Activated CD4-positive, alpha-beta T cell treated with anti-CD3 and anti-CD28 coated beads for 36 hours (primary cell): ENCODE measurements around the gene ZFP36L1. TPM values are rescaled to one million over a fixed set of nuclear protein-coding genes. Genes with fewer than 3 reads are reported as not detected.
A peak's percentile ranks its signal among the peaks of the same experiment; 100 is the strongest.

Experiments used
- ATAC-seq: fragments of 200-7000 bp; cut with Tn5 transposase; one replicate; pipeline ENCODE4 v1.10.0; 2021; ENCODE audit warnings: mild to moderate bottlenecking, moderate library complexity
- CTCF ChIA-PET: fragments of 350-600 bp; sonication (Branson Sonifier 250); formaldehyde crosslinking; loops from one replicate; lab custom pipeline; 2021; ENCODE audit warnings: antibody characterized with exemption; lab: Charles Lee
- POLR2A ChIA-PET: fragments of 350-600 bp; sonication (Branson Sonifier 250); formaldehyde crosslinking; loops from one replicate; lab custom pipeline; 2021; ENCODE audit warnings: antibody characterized with exemption, inconsistent platforms; lab: Charles Lee
- DNase-seq: peaks from one replicate; pipeline ENCODE4 v3.0.0-alpha.2; 2020
- H3K27ac Mint-ChIP-seq: one replicate; pipeline ENCODE4 v1.8.0; 2021; ENCODE audit warnings: mixed read lengths
- H3K27me3 Mint-ChIP-seq: one replicate; pipeline ENCODE4 v1.8.0; 2021; ENCODE audit warnings: mixed read lengths
- H3K36me3 Mint-ChIP-seq: one replicate; pipeline ENCODE4 v1.8.0; 2021; ENCODE audit warnings: low read depth, mixed read lengths
- H3K4me1 Mint-ChIP-seq: one replicate; pipeline ENCODE4 v1.8.0; 2021; ENCODE audit warnings: mixed read lengths
- H3K4me3 Mint-ChIP-seq: one replicate; pipeline ENCODE4 v1.8.0; 2021; ENCODE audit warnings: mild to moderate bottlenecking, moderate library complexity, mixed read lengths
- H3K9me3 Mint-ChIP-seq: one replicate; pipeline ENCODE4 v1.8.0; 2021; ENCODE audit warnings: low read depth, mixed read lengths
- intact Hi-C, 2 experiments: fragments of 100-400 bp; cut with DNase I in 1 of 2; cut with micrococcal nuclease in 1 of 2; formaldehyde crosslinking; loops; one replicate each; pipeline versions ENCODE4 v1.14.2 to v1.15.1; 2022 to 2024; cut with DNase I, micrococcal nuclease
- total RNA-seq, 2 experiments: library from RNA; stranded (reverse); gene quantifications; one replicate each; pipeline ENCODE4 v1.2.3, GENCODE V29; 2021

The ZFP36L1 gene
- total RNA-seq, 2 experiments from 2014 or later = 72.1 to 96.9 TPM

DNA sequence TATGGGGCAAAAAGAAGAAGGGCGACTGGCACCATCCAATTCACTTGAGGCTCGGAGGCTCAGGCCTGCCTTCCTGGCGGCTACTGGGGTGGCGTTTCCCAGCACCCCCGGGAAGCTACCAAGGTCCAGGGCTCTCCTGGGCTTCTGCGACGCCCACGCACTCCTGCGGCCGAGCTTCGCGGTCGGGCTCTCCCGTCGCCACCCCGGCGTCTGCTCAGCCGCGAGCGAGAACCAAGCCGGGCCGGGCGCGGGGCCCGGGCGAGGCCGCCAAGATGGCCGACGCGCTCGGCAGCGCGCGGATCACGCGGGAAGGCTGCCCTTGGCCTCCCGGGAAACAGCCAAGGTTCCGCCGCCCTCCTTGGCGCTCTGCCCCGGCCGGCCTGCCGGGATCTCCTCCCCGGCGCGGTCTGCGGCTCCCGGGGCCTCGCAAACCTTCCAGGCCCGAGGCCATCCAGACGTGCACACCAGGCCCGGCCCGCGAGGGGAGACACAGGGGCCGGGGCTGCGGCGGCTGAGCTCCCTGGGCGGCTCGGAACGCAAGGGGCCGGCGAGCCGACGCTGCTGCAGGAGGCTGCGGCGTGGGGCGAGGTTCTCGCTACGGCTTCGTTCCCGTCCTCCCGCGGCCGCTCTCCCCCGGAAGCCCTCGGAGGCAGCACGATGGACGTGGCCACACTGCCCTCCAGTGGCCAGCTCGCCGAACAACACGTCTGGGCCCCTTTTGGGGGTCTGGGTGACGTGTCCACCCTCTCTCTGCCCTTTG lies 23.5 kb upstream of the ZFP36L1 start:
- Mint-ChIP-seq H3K4me3 (peak overlapping the region; percentile 74), H3K27me3 (no peaks in the 10 kb centered on the region), H3K4me1 (peaks cover 69% of the 10 kb centered on the region), H3K36me3 (no peaks in the 10 kb centered on the region), H3K9me3 (no peaks in the 10 kb centered on the region), H3K27ac (peak overlapping the region; percentile 94)
- intact Hi-C loops = loop anchor here (1.0 to 10.0 kb wide), 13 partner anchors 23 to 999 kb away; partner anchors contain the start of genes RAD51B (in 1 of the 2), ZFP36L1 (in 1 of the 2) and ZFYVE26 (in 1 of the 2)
- DNase-seq (peak; percentile 93), ATAC-seq (peak; percentile 72)
- CTCF ChIA-PET = interaction anchor here (0.6 to 5.7 kb wide), 43 partner anchors 9 to 995 kb away, joined by 3 to 52 read pairs (median 4); partner anchors contain the start of gene ZFP36L1
- POLR2A ChIA-PET = interaction anchor here (0.8 to 5.9 kb wide), 6 partner anchors 21 to 570 kb away, joined by 3 to 68 read pairs (median 5); partner anchors contain the start of gene ZFP36L1

DNA sequence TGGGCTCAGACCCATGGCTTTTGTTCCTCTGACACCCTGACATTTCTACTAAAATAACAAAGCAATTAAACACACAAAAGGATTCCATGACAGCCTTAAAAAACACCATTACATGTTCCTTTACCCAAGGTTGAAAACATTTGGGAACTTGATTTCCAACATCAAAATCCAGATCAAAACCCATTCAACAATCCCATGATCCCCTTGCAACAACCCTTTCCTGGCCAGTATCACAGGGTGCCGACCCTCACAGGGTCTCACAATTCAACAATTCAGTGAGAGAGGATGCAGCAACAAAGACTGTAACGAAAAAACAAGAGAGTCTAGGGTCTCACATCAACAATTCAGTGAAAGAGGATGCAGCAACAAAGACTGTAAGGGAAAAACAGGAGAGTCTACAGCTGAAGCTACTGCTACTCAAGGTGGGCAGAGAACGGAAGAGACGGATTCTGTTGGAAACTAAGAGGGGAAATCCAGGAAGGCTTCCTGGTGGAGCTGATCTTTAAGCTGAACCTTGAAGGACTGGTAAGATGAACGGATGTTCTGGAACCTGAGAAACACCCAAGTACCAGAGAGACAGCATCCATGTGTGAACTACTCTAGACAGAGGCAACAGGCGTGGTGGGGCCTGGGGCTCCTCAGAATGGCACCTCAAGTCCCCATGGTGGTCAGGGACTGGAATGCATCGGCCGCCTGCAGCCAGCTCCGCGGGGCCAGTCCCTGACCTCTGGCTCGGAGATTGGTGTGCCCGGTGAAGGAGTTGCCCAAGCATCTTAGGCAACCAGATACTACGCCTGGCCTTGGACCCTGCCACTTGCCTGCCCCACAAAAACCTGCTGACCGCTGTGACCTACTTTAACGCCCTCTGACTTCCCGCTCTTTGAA lies 22.7 kb upstream of the ZFP36L1 start:
- ChIA-PET CTCF (interaction anchor here (0.7 to 5.7 kb wide), 23 partner anchors 11 to 994 kb away, joined by 3 to 52 read pairs (median 6); partner anchors contain the start of gene ZFP36L1), POLR2A (interaction anchor here (0.8 to 5.9 kb wide), 6 partner anchors 17 to 569 kb away, joined by 3 to 68 read pairs (median 6); partner anchors contain the start of gene ZFP36L1)
- ATAC-seq (no peak), DNase-seq (peak; percentile 50)
- H3K36me3 Mint-ChIP-seq = no peaks in the 10 kb centered on the region
- H3K9me3 Mint-ChIP-seq = no peaks in the 10 kb centered on the region
- peaks cover 66% of the 10 kb centered on the region for H3K4me1 Mint-ChIP-seq
- no peaks in the 10 kb centered on the region for H3K27me3 Mint-ChIP-seq
- intact Hi-C loops = loop anchor here (1.0 to 10.0 kb wide), 14 partner anchors 19 to 998 kb away; partner anchors contain the start of genes RAD51B (in 1 of the 2), ZFP36L1 (in 1 of the 2) and ZFYVE26 (in 1 of the 2)
- peak overlapping the region; percentile 94 for H3K27ac Mint-ChIP-seq
- H3K4me3 Mint-ChIP-seq = peak overlapping the region; percentile 74

DNA sequence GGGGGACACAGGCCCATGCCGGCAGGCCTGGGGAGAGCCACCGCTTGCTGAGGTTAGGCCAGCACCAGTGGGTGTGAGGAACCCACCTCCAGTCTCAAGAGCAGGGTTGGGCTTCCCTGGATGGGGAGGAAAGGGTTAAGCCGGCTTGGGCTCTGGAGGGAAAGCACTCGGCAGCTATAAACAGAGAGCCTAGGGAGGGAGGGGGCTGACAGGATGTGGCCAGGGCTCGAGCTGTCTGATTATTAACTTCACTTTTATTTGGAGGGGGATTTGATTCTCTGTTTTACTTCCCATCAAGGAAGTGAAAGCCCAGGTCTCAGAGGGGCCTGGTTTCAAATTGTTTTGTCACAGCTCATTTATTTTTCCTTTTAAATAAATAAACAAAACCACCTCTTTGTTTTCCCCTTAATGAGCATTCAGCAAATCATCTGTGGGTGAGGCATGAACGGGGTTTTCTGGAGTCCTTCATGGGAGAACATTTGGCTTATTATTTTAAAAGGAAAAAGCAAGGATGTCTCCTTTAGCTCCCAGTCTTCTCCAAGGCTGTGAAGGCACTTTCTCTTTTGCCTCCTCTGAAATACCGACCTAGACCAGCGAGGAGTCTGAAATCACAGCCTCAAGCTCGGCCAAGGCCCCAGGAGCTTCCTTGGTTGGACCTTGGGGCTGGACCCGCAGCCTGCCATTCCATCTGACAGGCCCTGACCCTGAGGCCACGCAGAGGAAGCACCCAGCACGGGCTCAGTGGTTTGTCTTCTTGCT lies 21.9 kb upstream of the ZFP36L1 start:
- H3K36me3 Mint-ChIP-seq = no peaks in the 10 kb centered on the region
- H3K4me3 Mint-ChIP-seq = peak overlapping the region; percentile 74
- ChIA-PET CTCF (interaction anchor here (0.7 to 5.7 kb wide), 20 partner anchors 10 to 881 kb away, joined by 3 to 52 read pairs (median 6); partner anchors contain the start of gene ZFP36L1), POLR2A (interaction anchor here (0.6 to 5.9 kb wide), 7 partner anchors 17 to 529 kb away, joined by 3 to 68 read pairs (median 5); partner anchors contain the start of gene ZFP36L1)
- DNase-seq (peak; percentile 64), ATAC-seq (peak; percentile 12)
- intact Hi-C loops = loop anchor here (1.0 to 10.0 kb wide), 5 partner anchors 18 to 997 kb away; partner anchors contain the start of genes RAD51B (in 1 of the 2) and ZFYVE26 (in 1 of the 2)
- peaks cover 63% of the 10 kb centered on the region for H3K4me1 Mint-ChIP-seq
- no peaks in the 10 kb centered on the region for H3K27me3 Mint-ChIP-seq
- H3K9me3 Mint-ChIP-seq = no peaks in the 10 kb centered on the region
- H3K27ac Mint-ChIP-seq = peak overlapping the region; percentile 94

GRCh38 chr14:68814238-68814538 lies 21.3 kb upstream of the ZFP36L1 start:
- ChIA-PET CTCF (interaction anchor here (0.7 to 5.7 kb wide), 13 partner anchors 10 to 565 kb away, joined by 3 to 52 read pairs (median 7); partner anchors contain the start of gene ZFP36L1), POLR2A (interaction anchor here (0.6 to 5.9 kb wide), 6 partner anchors 16 to 529 kb away, joined by 3 to 68 read pairs (median 4); partner anchors contain the start of gene ZFP36L1)
- Mint-ChIP-seq H3K9me3 (no peaks in the 10 kb centered on the region), H3K27me3 (no peaks in the 10 kb centered on the region), H3K36me3 (no peaks in the 10 kb centered on the region), H3K4me1 (peaks cover 61% of the 10 kb centered on the region), H3K4me3 (peak overlapping the region; percentile 74), H3K27ac (peak overlapping the region; percentile 94)
- intact Hi-C loops = loop anchor here in 1 of 2 experiments (10.0 kb wide), 1 partner anchor 979 kb away; no protein-coding TSS in a partner anchor
- ATAC-seq = no peak
- DNase-seq = no peak

DNA sequence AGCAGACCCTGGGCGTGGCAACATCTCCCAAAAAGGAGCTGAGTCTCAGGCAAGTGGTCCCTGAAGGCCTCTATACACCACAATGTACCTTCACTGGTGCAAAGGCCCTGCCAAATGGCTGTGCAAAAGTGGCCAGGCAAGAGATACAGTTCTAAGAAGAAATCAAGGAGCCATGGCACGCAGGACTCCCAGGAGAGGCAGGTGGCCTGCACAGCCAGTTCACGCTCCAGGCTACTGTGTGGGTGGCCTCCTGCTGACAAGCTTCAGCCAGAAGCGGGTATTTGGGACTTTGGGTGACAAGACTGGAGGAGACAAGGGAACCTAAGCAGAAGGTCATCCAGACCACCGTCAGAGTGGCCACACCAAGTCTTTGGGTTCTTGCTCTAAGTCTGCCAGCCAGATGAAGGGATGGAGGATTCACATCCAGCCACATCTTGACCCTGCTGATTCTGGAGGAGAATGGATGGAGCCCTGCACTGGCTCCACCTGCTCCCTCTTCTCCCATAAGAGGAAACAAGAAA lies 20.5 kb upstream of the ZFP36L1 start:
- Mint-ChIP-seq H3K4me3 (no peak overlapping the region), H3K4me1 (peaks cover 55% of the 10 kb centered on the region), H3K27ac (peak overlapping the region; percentile 52), H3K27me3 (no peaks in the 10 kb centered on the region), H3K9me3 (no peaks in the 10 kb centered on the region), H3K36me3 (no peaks in the 10 kb centered on the region)
- intact Hi-C loops = loop anchor here in 1 of 2 experiments (10.0 kb wide), 1 partner anchor 979 kb away; no protein-coding TSS in a partner anchor
- no peak for ATAC-seq
- POLR2A ChIA-PET = interaction anchor here (0.7 to 5.9 kb wide), 3 partner anchors 10 to 22 kb away, joined by 3 to 68 read pairs (median 24); partner anchors contain the start of gene ZFP36L1
- DNase-seq = no peak
- CTCF ChIA-PET = interaction anchor here (0.6 to 5.7 kb wide), 10 partner anchors 9 to 564 kb away, joined by 3 to 52 read pairs (median 8); no protein-coding TSS in a partner anchor

DNA sequence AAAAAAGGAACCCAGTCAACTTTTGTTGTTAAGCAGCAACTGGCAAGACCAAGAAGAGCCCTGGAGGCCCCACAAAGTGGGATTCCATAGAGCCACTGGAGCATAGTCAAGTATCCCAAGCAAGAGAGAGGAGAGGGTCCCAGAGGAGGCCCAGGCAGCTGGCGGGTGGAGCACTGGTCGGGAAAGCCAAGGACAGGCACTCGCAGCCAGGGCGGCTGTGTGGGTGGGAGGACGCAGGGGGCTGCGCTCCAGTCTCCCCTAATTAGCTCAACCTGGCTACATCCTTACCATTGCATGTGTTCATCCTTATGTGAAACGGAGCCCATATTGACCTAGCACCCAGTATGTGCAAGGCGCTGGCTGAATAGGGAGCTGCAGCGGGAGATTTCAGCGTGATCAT lies 18.3 kb upstream of the ZFP36L1 start:
- no peak for DNase-seq
- no peaks in the 10 kb centered on the region for H3K9me3 Mint-ChIP-seq
- intact Hi-C loops = loop anchor here in 1 of 2 experiments (10.0 kb wide), 1 partner anchor 976 kb away; no protein-coding TSS in a partner anchor
- ATAC-seq = no peak
- H3K4me3 Mint-ChIP-seq = no peak overlapping the region
- H3K36me3 Mint-ChIP-seq = no peaks in the 10 kb centered on the region
- POLR2A ChIA-PET = interaction anchor here (2.0 kb wide), 1 partner anchor 16 kb away, joined by 6 read pairs; no protein-coding TSS in a partner anchor
- CTCF ChIA-PET = interaction anchor here (0.6 to 1.7 kb wide), 4 partner anchors 22 to 359 kb away, joined by 3 to 9 read pairs (median 4); no protein-coding TSS in a partner anchor
- H3K27me3 Mint-ChIP-seq = no peaks in the 10 kb centered on the region
- peaks cover 60% of the 10 kb centered on the region for H3K4me1 Mint-ChIP-seq
- peak overlapping the region; percentile 37 for H3K27ac Mint-ChIP-seq

DNA sequence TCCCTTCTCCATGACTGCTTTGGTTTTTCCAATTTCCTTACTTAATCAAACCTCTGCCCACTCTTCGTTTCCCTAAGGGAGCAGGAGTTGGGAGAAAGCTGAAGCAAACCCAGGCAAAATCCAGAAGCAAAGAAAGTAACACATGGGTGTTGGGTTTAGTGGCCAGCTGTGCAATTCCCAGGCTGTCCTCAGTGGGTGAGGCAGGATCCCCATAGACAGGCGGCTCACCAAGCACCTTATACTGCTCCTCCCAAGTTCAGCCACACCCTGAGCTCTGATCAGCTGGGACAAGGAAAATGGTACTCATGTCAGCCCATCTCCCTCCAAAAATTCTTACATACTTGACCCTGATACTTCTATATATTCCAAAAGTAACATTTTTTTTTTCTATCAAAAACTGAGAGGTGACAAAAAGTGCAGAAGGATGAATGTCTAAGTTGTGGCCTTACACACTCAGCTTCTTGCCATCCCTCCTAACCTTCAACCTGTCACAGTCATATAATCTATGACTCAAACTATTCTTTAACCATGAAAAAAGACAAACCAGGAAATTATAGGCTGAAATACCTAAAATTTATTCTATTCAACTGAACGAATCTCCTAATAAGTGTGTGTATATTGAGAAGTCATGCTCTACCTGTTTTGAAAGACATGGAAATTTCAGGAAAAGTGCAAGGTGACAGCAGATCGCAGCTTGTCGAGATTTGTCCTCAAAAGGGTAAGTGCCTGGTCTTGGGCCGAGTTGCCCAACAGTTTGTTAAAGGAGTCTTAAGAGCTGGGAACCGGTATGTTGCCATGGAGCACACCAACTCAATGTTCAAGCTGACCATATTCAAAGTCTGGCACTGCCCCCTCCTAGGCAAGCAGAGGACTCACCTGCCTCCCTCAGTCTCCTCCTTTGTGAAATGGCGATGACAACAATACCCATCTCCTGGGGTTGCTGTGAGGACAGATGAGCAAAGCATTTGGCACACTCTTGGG lies 17.6 kb upstream of the ZFP36L1 start:
- ATAC-seq (peak; percentile 37), DNase-seq (no peak)
- Mint-ChIP-seq H3K4me1 (peaks cover 59% of the 10 kb centered on the region), H3K27me3 (no peaks in the 10 kb centered on the region), H3K9me3 (no peaks in the 10 kb centered on the region), H3K4me3 (no peak overlapping the region), H3K36me3 (no peaks in the 10 kb centered on the region), H3K27ac (no peak overlapping the region)
- intact Hi-C loops = loop anchor here in 1 of 2 experiments (10.0 kb wide), 1 partner anchor 976 kb away; no protein-coding TSS in a partner anchor
- ChIA-PET POLR2A (interaction anchor here (1.0 to 2.0 kb wide), 2 partner anchors 15 to 17 kb away, joined by 3 to 6 read pairs; no protein-coding TSS in a partner anchor), CTCF (interaction anchor here (0.6 to 1.7 kb wide), 7 partner anchors 10 to 359 kb away, joined by 3 to 9 read pairs (median 3); no protein-coding TSS in a partner anchor)

DNA sequence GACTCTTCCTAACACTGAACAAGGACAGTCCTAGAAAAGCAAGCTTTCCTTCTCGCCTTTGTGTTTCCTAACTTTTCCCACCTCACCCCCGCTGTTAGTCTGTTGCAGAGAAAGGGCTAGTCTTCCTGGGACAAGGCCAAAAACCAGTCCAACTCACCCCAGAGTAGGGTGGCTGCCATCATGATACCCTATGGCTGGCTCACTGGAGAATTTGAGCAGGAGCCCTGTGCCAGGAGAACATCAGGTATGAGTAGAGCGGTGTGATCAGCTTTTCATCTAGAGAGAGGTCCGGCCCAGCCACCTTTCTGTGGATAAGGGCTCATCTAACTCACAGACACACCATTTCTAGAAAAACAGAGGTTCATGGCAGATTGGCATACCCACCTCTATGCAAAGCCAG lies 16.7 kb upstream of the ZFP36L1 start:
- ChIA-PET CTCF (interaction anchor here (0.7 to 1.5 kb wide), 3 partner anchors 9 to 257 kb away, joined by 3 read pairs; no protein-coding TSS in a partner anchor), POLR2A (no interaction called here)
- Mint-ChIP-seq H3K9me3 (no peaks in the 10 kb centered on the region), H3K27me3 (no peaks in the 10 kb centered on the region), H3K4me3 (no peak overlapping the region), H3K4me1 (peaks cover 51% of the 10 kb centered on the region), H3K36me3 (no peaks in the 10 kb centered on the region), H3K27ac (no peak overlapping the region)
- ATAC-seq = no peak
- no peak for DNase-seq
- intact Hi-C loops = no loop called here
